Keratinocyte (primary cell): ENCODE data around the gene NDEL1. TPM values are rescaled to one million over a fixed set of nuclear protein-coding genes. Genes with fewer than 3 reads are reported as not detected.

Source experiments
- DNase-seq: peaks from one replicate; pipeline ENCODE4 v3.0.0-alpha.2; 2011; ENCODE audit warnings: low read depth, missing footprints, low spot score
- FAIRE-seq: peaks from 2 replicates; lab custom pipeline; 2011; peaks lifted over from hg19 to GRCh38; lab: Jason Lieb, UNC
- H2AFZ ChIP-seq: 2 replicates; pipeline ENCODE4 v1.6.0; 2012; ENCODE audit warnings: low read length, control low read depth, inconsistent platforms; ENCODE audit not compliant: control insufficient read depth
- H3K27ac ChIP-seq: 2 replicates; pipeline ENCODE4 v1.5.1; 2011; ENCODE audit warnings: low read length; ENCODE audit not compliant: control insufficient read depth, insufficient read depth
- H3K27me3 ChIP-seq: 3 replicates; pipeline ENCODE4 v1.6.0; 2011; ENCODE audit warnings: low read length; ENCODE audit not compliant: control insufficient read depth, insufficient read depth; ENCODE audit errors: extremely low read depth
- H3K36me3 ChIP-seq, 2 experiments: 2 replicates in 1 of 2; 3 replicates in 1 of 2; pipeline ENCODE4 v1.5.1; 2011; ENCODE audit warnings: low read length in 2 of 2, mild to moderate bottlenecking in 1 of 2; ENCODE audit not compliant: control insufficient read depth in 2 of 2, insufficient read depth in 2 of 2; ENCODE audit errors: extremely low read depth in 1 of 2
- H3K4me1 ChIP-seq: 3 replicates; pipeline ENCODE4 v1.5.1; 2011; ENCODE audit warnings: low read length; ENCODE audit not compliant: control insufficient read depth, insufficient read depth; ENCODE audit errors: extremely low read depth
- H3K4me2 ChIP-seq: 3 replicates; pipeline ENCODE4 v1.6.0; 2011; ENCODE audit warnings: low read depth, low read length; ENCODE audit not compliant: control insufficient read depth, insufficient read depth; ENCODE audit errors: extremely low read depth
- H3K4me3 ChIP-seq, 3 experiments: fragments of 200-600 bp in 1 of 3; sonication (generic) in 1 of 3; 2 replicates in 2 of 3; 3 replicates in 1 of 3; pipeline ENCODE4 v1.5.1; 2011 to 2016; ENCODE audit warnings: low read length in 3 of 3, mild to moderate bottlenecking in 3 of 3, control low read depth in 2 of 3, inconsistent platforms in 1 of 3, low read depth in 1 of 3, mixed read lengths in 1 of 3, mixed run types in 1 of 3, moderate library complexity in 1 of 3; ENCODE audit not compliant: control insufficient read depth in 2 of 3, insufficient read depth in 2 of 3; ENCODE audit errors: extremely low read depth in 1 of 3
- H3K79me2 ChIP-seq: 2 replicates; pipeline ENCODE4 v1.6.0; 2012; ENCODE audit warnings: low read length; ENCODE audit not compliant: control insufficient read depth, insufficient read depth
- H3K9ac ChIP-seq: 3 replicates; pipeline ENCODE4 v1.6.0; 2011; ENCODE audit warnings: low read length; ENCODE audit not compliant: control insufficient read depth, insufficient read depth; ENCODE audit errors: extremely low read depth
- H3K9me1 ChIP-seq: 3 replicates; pipeline ENCODE4 v1.6.0; 2011; ENCODE audit warnings: low read length; ENCODE audit not compliant: control insufficient read depth, insufficient read depth; ENCODE audit errors: extremely low read depth
- H3K9me3 ChIP-seq: 2 replicates; pipeline ENCODE4 v1.5.1; 2012; ENCODE audit warnings: low read depth, low read length; ENCODE audit not compliant: control insufficient read depth
- H4K20me1 ChIP-seq: 3 replicates; pipeline ENCODE4 v1.6.0; 2011; ENCODE audit warnings: low read length; ENCODE audit not compliant: control insufficient read depth, insufficient read depth; ENCODE audit errors: extremely low read depth
- EZH2 ChIP-seq: IDR thresholded peaks from one replicate; pipeline ENCODE4 v1.6.1; 2012; ENCODE audit warnings: inconsistent platforms, mild to moderate bottlenecking, low read length, moderate library complexity
- dilution Hi-C: fragments of 300-500 bp; cut with MboI; formaldehyde crosslinking; loops from one replicate; pipeline ENCODE4 v1.7.0; 2020; ENCODE audit warnings: low sequenced_read_pairs; ENCODE audit not compliant: extremely low pct_ligation_motif_present
- polyA plus RNA-seq, 5 experiments: library from polyadenylated mRNA; depleted of rRNA in 3 of 5; stranded (reverse) in 3 of 5; stranded (forward) in 1 of 5; unstranded in 1 of 5; fragments of >200 nt; gene quantifications; 1 replicate in 1 of 5; 2 replicates in 3 of 5; 3 replicates in 1 of 5; pipeline versions ENCODE4 v1.2.1 to v1.2.3, GENCODE V29; 2011 to 2012; ENCODE audit warnings: missing spikeins in 2 of 5, low read depth in 1 of 5, low replicate concordance in 1 of 5
- TF ChIP-seq, protein P1 (sequence below), 3 experiments: IDR thresholded peaks in 1 of 3; conservative IDR thresholded peaks in 1 of 3; optimal IDR thresholded peaks in 1 of 3; 2 replicates in 2 of 3; 3 replicates in 1 of 3; pipeline versions ENCODE3 to v1.5.1; 2011; ENCODE audit warnings: low read length in 3 of 3, mild to moderate bottlenecking in 3 of 3, moderate library complexity in 2 of 3, control low read depth in 1 of 3, inconsistent platforms in 1 of 3; ENCODE audit not compliant: insufficient read depth in 2 of 3; ENCODE audit errors: extremely low read depth in 1 of 3

NDEL1 gene
- polyA plus RNA-seq, 1 donor (not counting 4 experiments of a cell fraction or from before 2014, with no cell fraction given) = 76.8 TPM

DNA sequence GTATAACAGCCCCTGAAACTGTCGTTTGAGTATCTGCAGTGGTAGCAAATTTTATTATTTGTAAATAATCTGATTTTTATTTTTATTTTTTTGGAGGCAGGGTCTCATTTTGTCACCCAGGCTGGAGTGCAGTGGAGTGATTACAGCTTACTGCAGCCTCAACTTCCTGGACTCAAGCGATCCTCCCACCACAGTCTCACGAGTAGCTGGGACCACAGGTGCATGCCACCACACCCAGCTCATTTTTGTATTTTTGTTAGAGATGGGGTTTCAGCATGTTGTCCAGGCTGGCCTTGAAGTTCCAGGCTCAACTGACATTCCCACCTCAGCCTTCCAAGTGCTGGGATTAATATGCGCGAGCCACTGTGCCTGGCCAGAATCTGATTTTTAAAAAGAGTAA, 2.8 kb downstream of the NDEL1 start:
- dilution Hi-C loops = no loop called here
- H3K27me3 ChIP-seq = no peaks in the 10 kb centered on the region
- peaks cover 12% of the 10 kb centered on the region for H4K20me1 ChIP-seq
- no peak overlapping the region for H3K9ac ChIP-seq
- H3K9me1 ChIP-seq = peaks cover 2% of the 10 kb centered on the region
- H3K36me3 ChIP-seq = peaks cover 2 to 3% of the 10 kb centered on the region in 2 experiments
- no peak overlapping the region for H3K27ac ChIP-seq
- TF ChIP-seq, protein P1, sequence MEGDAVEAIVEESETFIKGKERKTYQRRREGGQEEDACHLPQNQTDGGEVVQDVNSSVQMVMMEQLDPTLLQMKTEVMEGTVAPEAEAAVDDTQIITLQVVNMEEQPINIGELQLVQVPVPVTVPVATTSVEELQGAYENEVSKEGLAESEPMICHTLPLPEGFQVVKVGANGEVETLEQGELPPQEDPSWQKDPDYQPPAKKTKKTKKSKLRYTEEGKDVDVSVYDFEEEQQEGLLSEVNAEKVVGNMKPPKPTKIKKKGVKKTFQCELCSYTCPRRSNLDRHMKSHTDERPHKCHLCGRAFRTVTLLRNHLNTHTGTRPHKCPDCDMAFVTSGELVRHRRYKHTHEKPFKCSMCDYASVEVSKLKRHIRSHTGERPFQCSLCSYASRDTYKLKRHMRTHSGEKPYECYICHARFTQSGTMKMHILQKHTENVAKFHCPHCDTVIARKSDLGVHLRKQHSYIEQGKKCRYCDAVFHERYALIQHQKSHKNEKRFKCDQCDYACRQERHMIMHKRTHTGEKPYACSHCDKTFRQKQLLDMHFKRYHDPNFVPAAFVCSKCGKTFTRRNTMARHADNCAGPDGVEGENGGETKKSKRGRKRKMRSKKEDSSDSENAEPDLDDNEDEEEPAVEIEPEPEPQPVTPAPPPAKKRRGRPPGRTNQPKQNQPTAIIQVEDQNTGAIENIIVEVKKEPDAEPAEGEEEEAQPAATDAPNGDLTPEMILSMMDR (optimal IDR thresholded peaks at IDR 0.05 in 1 of 3, IDR thresholded peaks at IDR 0.05 in 1 of 3, conservative IDR thresholded peaks at IDR 0.05 in 1 of 3; ENCODE audit: extremely low read depth in 1 of 3, insufficient read depth in 2 of 3, low read length in 3 of 3) = no peak
- TF ChIP-seq EZH2 = no peak
- no peak overlapping the region for H3K4me3 ChIP-seq
- DNase-seq (no peak), FAIRE-seq (no peak)
- no peak overlapping the region for H3K4me2 ChIP-seq
- peaks cover 75% of the 10 kb centered on the region for H3K79me2 ChIP-seq
- no peaks in the 10 kb centered on the region for H3K9me3 ChIP-seq
- H2AFZ ChIP-seq = no peak overlapping the region
- H3K4me1 ChIP-seq = peaks cover 11% of the 10 kb centered on the region

DNA sequence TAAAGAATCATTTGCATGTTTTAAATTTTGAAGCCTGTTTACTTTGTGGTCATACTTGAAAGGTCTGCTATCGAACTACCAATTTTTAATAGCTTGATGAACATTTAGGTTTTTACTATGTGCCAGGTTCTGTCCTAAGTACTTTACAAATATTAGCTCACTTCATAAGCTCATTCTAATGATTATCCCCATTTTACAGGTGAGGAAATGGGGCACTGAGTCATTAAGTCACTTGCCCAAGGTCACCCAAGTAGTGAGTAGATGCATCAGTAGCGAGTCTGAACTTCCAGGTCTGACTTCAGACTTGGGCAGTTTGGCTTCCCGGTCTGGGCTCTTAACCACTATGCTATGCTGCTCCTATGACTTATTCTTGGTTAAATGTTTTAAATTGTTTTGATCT, 4.0 kb downstream of the NDEL1 start:
- Histone ChIP-seq H3K9me1 (peaks cover 2% of the 10 kb centered on the region), H3K27ac (no peak overlapping the region), H3K27me3 (no peaks in the 10 kb centered on the region), H3K4me1 (peaks cover 11% of the 10 kb centered on the region), H3K9ac (no peak overlapping the region), H4K20me1 (peaks cover 12% of the 10 kb centered on the region), H3K36me3 (peaks cover 4 to 13% of the 10 kb centered on the region in 2 experiments), H3K79me2 (peaks cover 87% of the 10 kb centered on the region), H3K4me2 (no peak overlapping the region), H3K9me3 (no peaks in the 10 kb centered on the region), H3K4me3 (no peak overlapping the region), H2AFZ (no peak overlapping the region)
- TF ChIP-seq EZH2 = no peak
- TF ChIP-seq, protein P1 (optimal IDR thresholded peaks at IDR 0.05 in 1 of 3, IDR thresholded peaks at IDR 0.05 in 1 of 3, conservative IDR thresholded peaks at IDR 0.05 in 1 of 3; ENCODE audit: extremely low read depth in 1 of 3, insufficient read depth in 2 of 3, low read length in 3 of 3) = no peak
- FAIRE-seq (no peak), DNase-seq (no peak)
- dilution Hi-C loops = no loop called here
